RWPE2 (cell line): ENCODE data around the gene XK.
A peak's percentile ranks its signal among the peaks of the same experiment; 100 is the strongest.

Experiments used
- ATAC-seq: fragments of 200-7000 bp; cut with Tn5 transposase; 3 replicates; pipeline ENCODE4 v1.9.1; 2021; ENCODE audit warnings: low read depth
- DNase-seq: peaks from one replicate; pipeline ENCODE4 v3.0.0-alpha.2; 2020; ENCODE audit warnings: low spot score
- H3K27ac ChIP-seq: fragments of 450-650 bp; 2 replicates; pipeline ENCODE4 v1.5.1; 2017; ENCODE audit warnings: mild to moderate bottlenecking; ENCODE audit not compliant: poor library complexity, severe bottlenecking
- H3K27me3 ChIP-seq: fragments of 250-450 bp; sonication (Bioruptor Pico); 2 replicates; pipeline ENCODE4 v1.5.1; 2021; ENCODE audit warnings: mild to moderate bottlenecking, moderate library complexity; ENCODE audit not compliant: insufficient read depth, poor library complexity, severe bottlenecking
- H3K36me3 ChIP-seq: fragments of 250-450 bp; sonication (Bioruptor Pico); 2 replicates; pipeline ENCODE4 v1.5.1; 2020; ENCODE audit warnings: low read depth, mild to moderate bottlenecking, moderate library complexity
- H3K4me1 ChIP-seq: fragments of 250-450 bp; sonication (Bioruptor Pico); 2 replicates; pipeline ENCODE4 v1.5.1; 2021; ENCODE audit warnings: mild to moderate bottlenecking, moderate library complexity; ENCODE audit not compliant: insufficient read depth, poor library complexity, severe bottlenecking
- H3K4me3 ChIP-seq: fragments of 250-450 bp; sonication (Bioruptor Pico); 2 replicates; pipeline ENCODE4 v1.5.1; 2021; ENCODE audit warnings: mild to moderate bottlenecking, moderate library complexity; ENCODE audit not compliant: severe bottlenecking
- H3K9me3 ChIP-seq: fragments of 250-450 bp; sonication (Bioruptor Pico); 2 replicates; pipeline ENCODE4 v1.5.1; 2021; ENCODE audit warnings: mild to moderate bottlenecking, moderate library complexity; ENCODE audit not compliant: severe bottlenecking
- CTCF ChIP-seq: fragments of 450-650 bp; IDR thresholded peaks from one replicate; pipeline ENCODE4 v1.5.1; 2017; ENCODE audit warnings: mild to moderate bottlenecking, moderate library complexity; ENCODE audit not compliant: poor library complexity, severe bottlenecking

Gene XK

GRCh38 chrX:37701588-37701987 lies 16.0 kb downstream of the XK start:
- Histone ChIP-seq H3K9me3 (no peaks in the 10 kb centered on the region), H3K27me3 (no peaks in the 10 kb centered on the region), H3K27ac (no peak overlapping the region), H3K4me1 (no peaks in the 10 kb centered on the region), H3K36me3 (no peaks in the 10 kb centered on the region), H3K4me3 (no peak overlapping the region)
- no peak for ATAC-seq
- no peak for DNase-seq
- TF ChIP-seq CTCF = no peak

- no peak for ATAC-seq
- Histone ChIP-seq H3K4me3 (no peak overlapping the region), H3K27ac (no peak overlapping the region), H3K27me3 (no peaks in the 10 kb centered on the region), H3K9me3 (no peaks in the 10 kb centered on the region), H3K4me1 (no peaks in the 10 kb centered on the region), H3K36me3 (no peaks in the 10 kb centered on the region)
- no peak for DNase-seq
- no peak for TF ChIP-seq CTCF
Observed at GRCh38 chrX:37711991-37712390, 26.4 kb downstream of the XK start.

GRCh38 chrX:37712458-37712857 lies 26.9 kb downstream of the XK start:
- DNase-seq (no peak), ATAC-seq (peak; percentile 63; the same call in 1 of the 3 replicates)
- Histone ChIP-seq H3K4me1 (no peaks in the 10 kb centered on the region), H3K27me3 (no peaks in the 10 kb centered on the region), H3K36me3 (no peaks in the 10 kb centered on the region), H3K9me3 (no peaks in the 10 kb centered on the region), H3K4me3 (no peak overlapping the region), H3K27ac (no peak overlapping the region)
- no peak for TF ChIP-seq CTCF

GRCh38 chrX:37714479-37714878 lies 28.9 kb downstream of the XK start:
- Histone ChIP-seq H3K36me3 (no peaks in the 10 kb centered on the region), H3K9me3 (no peaks in the 10 kb centered on the region), H3K4me3 (no peak overlapping the region), H3K4me1 (no peaks in the 10 kb centered on the region), H3K27ac (no peak overlapping the region), H3K27me3 (no peaks in the 10 kb centered on the region)
- ATAC-seq (no peak), DNase-seq (no peak)
- TF ChIP-seq CTCF = no peak

GRCh38 chrX:37716602-37717001 lies 31.0 kb downstream of the XK start:
- no peaks in the 10 kb centered on the region for H3K4me1 ChIP-seq
- no peak for TF ChIP-seq CTCF
- H3K9me3 ChIP-seq = no peaks in the 10 kb centered on the region
- no peaks in the 10 kb centered on the region for H3K36me3 ChIP-seq
- no peak for ATAC-seq
- no peak overlapping the region for H3K4me3 ChIP-seq
- no peak for DNase-seq
- no peak overlapping the region for H3K27ac ChIP-seq
- H3K27me3 ChIP-seq = no peaks in the 10 kb centered on the region
